Dedifferentiated amniotic fluid mesenchymal stem cell (primary cell): ENCODE measurements around the gene LDLRAD2.
"Not testable (repeated sequence)": the region's sequence is repeated elsewhere in the genome, so short reads cannot be mapped to it uniquely, and the experiment has no call there.

Experiments
- DNase-seq: peaks from one replicate; pipeline ENCODE4 v3.0.0-alpha.2; 2016; ENCODE audit errors: extremely low spot score

LDLRAD2 gene

DNA sequence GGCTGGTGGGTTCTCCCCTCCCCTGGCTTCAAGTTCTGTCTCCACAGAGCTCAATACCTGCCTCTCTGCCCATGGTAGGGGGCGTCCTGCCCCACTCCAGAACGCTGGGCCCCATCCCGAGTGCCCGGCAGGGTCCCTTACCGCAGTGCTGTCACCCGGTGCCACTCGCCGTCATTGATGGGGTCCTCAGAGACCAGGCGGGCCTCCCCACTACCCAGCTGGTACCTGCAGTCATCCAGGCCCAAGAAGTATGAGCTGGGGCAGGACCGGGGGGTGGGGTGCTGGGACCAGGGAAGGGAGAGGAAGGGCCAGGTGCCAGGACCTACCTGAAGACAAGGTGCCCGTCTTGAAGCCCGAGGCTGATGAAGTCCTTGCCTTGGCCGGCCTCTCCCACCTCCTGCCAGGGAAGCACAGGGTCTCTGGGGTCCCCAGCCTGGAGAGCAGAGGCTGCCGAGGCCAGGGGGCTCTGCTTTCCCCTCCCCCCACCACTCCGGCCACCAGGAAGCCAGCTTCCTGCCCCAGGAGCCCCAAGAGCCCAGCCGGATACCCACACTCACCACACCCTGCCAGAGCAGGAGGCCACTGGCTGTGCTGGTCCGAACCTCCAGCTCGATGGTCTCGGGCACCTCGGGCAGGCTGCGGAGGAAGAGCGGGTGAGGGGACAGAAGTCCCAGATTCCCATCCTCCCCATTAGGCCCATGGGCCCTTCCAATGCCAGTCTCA, 12.1 kb downstream of the LDLRAD2 start:
- DNase-seq: no peak

DNA sequence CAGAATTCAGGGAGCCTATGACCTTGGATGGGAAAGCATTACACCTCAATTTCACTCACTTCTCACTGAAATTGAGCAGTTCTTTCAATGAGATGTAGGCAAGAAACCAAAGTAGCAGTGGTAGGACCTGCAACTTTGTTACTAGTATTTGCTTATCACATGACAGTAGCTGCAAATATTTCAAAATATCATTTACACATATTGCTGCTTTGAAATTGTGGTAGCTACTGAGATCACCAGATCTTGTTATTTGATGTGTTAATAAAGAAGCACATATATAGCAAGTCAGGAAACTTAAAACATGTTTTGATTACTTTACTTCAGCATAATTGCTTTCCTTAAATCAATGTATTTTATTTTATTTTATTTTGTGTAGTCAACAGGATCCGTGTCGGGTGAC, 12.9 kb downstream of the LDLRAD2 start:
- DNase-seq: no peak

DNA sequence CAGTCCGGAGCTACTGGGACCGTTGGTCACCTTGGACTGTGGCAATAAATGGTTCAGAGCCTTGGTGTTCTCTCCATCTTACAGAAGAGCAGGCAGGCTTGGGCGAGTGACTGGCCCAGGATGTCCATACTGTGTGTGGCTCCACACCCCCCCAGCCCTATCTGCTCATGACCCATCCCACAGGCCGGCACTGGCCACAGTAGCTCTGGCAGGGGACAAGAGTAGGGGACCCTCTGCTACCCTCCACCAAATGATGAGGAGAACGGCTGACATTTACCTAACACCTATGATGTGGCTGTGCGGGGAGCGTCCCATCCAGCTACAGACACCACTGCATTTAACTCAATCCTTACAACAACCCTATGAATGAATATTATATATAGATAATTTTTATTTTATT, 13.3 kb downstream of the LDLRAD2 start:
- DNase-seq: no peak

DNA sequence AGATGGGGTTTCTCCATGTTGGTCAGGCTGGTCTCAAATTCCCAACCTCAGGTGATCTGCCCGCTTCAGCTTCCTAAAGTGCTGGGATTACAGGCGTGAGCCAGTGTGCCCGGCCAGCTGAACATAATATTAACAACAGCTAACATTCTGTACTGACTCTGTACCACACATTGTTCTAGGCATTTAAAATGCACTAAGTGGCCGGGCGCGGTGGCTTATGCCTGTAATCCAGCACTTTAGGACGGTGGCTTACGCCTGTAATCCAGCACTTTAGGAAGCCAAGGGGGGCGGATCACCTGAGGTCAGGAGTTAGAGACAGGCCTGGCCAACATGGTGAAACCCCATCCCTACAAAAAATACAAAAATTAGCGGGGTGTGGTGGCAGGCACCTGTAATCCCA, 14.6 kb downstream of the LDLRAD2 start:
- not testable (repeated sequence) for DNase-seq

DNA sequence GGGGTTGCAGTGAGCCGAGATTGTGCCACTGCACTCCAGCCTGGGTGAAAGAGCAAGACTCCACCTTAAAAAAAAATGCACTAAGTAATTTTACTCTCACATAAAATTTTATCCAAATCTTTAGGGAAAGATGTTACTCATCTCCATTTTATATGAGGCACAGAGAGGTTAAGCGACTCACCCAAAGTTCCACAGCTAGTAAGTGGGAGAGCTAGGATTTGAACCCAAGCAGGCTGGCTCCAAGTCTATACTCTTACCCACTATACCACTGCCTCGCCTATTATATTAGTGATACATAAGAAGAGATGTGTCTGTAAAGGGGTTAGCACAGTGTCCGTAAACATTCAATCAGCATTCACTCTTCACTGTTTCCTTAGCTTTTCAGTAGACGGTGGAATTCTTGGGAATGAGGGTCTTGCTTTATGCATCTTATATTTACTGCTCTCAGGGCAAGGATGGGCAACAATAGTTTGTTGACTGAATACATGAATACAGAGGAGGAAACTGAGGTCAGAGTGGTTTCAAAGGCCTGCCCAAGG, 15.1 kb downstream of the LDLRAD2 start:
- no peak for DNase-seq

DNA sequence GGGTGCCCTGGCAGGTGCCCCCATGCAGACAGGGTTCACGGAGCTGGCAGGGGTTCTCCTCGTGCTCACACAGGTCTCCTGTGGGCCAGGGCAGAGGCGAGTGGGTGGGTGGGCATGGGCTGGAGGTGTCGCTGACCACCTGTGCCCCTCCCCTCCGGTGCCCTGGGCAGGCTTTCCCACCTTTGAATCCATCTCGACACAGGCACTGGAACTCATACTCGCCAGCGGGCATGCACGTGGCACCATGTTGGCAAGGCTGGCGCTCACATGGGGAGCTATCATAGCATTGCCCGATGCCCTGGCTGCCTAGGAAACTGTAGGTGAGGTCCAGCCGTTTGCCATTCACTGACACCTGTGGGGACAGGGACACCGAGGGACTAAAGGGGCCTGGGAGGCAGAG, 16.0 kb downstream of the LDLRAD2 start:
- DNase-seq: no peak

DNA sequence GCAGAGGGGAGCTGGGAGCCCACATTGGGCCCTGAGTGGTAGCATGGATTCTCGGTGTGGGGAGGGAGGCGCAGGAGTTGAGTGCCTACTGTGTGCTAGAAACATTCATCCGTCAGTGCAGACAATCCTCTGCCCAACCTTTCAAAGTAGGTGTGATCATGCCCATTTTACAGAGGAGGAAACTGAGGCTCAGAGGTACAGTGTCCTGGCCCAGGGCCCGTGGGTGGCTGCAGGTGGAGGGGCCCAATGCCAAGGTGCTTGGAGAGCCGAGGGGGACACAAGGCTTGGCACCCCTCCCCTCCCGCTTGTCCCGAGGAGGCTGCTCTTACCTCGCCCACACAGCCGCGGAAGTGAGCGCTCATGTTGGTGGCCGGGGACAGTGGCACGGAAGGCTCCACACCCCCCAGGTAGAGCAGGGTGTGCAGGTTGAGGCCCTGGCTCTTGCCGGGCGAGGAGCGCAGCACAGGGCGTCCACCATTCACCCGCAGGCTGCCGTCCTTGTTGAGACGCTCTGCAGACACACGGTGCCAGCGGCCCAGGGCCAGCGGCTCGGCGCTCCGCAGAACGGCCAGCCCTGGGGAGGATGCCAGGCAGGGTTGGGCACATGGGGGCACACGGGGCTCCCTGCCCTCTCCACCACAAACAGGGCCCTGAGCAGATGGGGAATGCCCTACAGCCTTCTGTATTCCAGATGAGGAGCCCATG, 16.6 kb downstream of the LDLRAD2 start:
- DNase-seq: no peak

DNA sequence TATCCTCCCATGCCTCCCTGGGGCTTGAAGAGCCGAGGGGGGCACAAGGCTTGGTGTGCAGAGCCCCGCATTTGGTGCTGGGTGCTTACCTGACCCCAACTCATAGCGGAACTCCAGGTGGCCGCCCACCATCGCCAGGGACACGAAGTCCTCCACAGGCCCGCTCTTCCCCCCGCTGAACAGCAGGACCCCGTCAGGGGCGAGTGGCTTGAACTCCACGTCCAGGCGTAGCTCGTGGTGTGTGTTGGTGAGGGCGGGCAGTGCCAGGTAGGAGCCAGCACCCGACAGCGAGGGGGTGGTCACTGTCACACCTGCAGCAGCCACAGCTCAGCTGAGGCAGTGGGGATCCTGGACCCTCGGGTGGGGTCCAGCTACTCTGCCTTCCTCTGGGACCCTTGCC, 17.2 kb downstream of the LDLRAD2 start:
- DNase-seq: no peak

DNA sequence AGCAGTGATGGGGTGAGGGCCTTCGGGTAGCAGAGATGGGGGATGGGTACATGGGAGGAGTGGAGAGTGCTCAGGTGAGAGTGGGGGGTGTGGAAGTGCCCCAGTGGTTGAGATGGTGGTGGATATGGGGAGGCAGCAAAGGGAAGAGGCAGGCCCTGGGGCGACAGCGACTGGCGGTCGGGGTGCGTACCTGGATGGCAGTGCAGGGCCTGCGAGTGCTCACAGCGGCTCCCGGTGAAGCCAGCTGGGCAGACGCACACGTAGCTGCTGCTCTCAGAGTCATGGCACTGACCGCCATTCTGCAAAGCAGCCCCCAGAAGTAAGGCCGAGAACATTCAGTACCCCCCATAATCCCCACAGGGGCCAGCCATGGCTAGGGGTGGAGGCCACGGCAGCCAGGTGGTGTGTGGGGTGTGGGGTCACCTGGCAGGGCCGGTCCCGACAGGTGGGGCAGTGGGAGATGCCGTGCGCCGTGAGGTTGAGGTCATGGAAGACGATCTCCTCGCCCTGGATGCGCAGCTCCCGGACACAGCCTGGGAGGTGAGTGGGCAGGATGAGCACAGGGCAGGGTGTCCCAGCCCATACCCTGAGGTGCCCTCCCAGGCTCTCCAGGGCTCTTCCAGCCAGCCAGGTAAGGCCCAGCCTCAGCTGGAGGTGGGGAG, 18.9 kb downstream of the LDLRAD2 start:
- DNase-seq: no peak

DNA sequence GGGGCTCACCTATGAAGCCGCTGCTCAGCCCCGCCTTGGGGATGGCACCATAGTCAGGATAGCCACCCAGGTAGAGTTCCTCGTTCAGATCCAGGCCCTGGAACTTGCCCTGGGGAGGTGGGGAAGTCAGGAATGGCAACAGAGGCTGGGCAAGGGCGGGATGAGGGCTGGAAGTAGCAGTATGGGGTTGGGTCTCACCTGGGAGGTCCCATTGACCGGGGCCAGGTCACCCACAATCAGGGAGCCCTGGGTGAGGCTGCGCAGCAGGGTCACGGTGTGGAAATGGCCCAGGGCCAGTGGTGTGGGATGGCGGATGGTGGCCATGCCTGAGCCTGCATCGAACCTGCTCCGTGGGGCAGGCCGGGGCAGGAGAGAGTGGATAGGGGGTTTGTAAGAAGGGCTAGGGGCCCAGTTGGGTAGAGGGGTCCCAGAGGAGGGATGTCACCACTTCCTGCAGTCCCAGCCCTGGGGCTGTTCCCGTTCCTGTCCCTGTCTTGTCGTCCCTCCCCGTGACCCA, 19.4 kb downstream of the LDLRAD2 start:
- DNase-seq: no peak

DNA sequence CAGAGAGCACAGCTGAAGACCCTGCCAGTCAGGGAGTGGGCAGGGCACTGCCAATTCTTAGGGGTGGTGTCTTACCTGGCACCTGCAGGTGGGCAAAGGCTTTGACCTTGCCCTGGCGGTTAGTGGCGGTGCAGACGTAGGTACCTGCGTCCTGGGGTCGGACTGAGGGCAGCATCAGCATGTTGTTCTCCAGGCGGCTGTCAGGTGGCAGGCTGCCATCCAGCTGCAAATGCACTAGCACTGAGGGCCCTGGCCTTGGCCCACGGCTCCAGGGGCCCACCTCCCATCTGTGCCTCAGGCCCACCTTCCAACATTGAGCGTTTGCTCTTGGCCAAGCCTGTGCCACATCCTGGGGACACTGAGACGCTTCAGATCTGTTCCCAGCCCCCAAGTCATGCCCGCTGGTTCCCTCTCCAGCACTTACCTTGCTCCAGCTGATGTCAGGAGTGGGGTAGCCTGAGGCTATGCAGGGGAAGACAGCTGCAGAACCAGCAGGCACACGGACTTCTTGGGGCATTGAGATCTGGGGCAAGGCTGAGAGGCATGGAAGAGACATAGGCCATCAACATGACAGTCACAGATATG, 21.4 kb downstream of the LDLRAD2 start:
- DNase-seq: no peak

DNA sequence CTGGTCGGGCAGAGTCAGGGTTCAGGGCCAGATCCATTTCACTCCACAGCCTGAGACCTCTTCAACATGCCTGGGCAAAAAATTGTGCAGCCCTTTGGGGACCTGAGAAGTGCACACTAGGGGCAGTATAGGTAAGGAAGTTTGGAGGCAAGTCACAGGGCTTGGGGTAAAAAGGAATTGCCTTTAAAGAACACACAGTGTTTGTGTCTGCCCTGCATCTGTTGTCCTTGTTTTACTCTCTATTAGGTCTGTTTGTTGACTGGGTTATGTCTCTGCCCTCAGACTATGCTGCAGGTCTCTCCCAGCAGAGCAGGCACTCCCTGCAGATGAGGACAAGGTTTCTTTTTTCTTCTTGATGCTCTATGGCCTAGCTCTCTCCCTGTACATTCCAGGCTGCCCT, 22.0 kb downstream of the LDLRAD2 start:
- DNase-seq: no peak

DNA sequence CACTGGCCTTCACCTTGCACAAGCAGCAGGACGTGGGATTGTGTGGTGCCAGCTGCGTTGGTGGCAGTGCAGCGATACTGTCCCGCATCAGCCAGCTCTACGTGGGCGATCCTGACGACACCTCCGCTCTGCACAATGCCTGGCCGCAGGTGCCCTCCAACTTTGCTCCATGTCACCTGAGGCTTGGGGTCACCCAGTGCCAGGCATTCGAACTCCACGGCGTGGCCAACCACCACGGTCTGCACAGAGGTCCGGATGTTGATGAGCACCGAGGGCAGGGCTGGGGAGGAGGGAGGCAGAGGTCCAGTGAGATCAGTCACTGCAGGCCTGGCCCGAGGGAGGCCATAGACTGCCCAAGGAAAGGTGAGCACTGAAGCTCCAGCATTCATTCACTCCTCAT, 22.6 kb downstream of the LDLRAD2 start:
- DNase-seq: no peak

DNA sequence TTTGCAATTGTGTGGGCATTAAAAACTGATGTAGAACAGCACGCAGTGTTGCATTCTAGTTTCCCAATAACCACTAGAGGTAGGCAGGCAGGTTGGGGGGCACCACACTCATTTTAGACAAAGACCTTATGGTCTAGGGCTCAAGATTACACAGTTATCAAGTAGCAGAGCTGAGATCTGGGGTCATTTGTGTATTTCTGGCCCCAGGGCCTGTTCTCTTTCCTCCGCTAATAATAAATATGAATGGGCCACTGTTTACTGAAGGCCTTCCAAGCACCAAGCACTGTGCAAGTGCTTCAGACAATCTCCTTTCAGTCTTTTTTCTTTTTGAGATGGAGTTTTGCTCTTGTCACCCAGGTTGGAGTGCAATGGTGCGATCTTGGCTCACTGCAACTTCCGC, 23.9 kb downstream of the LDLRAD2 start:
- DNase-seq: no peak

DNA sequence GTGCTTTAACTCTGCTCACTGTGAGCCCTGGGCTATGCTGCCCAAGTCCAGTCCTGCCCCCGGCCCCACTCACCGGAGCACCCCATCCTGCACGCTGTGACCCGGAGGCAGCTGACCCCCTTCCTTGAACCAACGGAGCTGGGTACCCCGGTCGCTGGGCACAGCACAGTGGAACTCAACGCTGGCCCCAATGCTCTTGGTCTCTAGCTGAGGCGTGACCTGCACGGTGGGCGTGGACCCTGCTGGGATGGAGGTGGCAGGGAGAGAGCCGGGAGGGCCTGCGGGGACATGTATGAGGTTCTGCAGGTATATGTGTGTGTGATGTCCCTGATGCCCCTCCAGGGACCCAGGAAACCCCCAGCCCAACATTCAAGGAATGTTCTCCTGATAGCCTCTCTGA, 24.7 kb downstream of the LDLRAD2 start:
- no peak for DNase-seq

DNA sequence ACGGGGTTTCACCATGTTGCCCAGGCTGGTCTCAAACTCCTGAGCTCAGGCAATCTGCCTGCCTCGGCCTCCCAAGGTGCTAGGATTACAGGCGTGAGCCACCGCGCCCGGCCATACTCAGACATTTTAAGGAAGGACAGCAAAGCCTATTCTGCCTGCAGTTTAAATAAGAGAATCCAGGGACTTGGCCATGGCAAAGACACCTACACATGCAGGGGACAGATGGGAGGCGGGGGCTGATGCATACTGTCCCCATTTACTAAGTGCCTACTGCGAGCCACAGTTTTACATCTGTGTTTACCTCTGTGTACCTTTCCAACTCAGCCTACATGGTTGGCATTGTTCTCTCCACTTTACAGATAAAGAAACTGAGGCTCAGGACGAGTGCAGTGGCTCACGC, 25.4 kb downstream of the LDLRAD2 start:
- no peak for DNase-seq

DNA sequence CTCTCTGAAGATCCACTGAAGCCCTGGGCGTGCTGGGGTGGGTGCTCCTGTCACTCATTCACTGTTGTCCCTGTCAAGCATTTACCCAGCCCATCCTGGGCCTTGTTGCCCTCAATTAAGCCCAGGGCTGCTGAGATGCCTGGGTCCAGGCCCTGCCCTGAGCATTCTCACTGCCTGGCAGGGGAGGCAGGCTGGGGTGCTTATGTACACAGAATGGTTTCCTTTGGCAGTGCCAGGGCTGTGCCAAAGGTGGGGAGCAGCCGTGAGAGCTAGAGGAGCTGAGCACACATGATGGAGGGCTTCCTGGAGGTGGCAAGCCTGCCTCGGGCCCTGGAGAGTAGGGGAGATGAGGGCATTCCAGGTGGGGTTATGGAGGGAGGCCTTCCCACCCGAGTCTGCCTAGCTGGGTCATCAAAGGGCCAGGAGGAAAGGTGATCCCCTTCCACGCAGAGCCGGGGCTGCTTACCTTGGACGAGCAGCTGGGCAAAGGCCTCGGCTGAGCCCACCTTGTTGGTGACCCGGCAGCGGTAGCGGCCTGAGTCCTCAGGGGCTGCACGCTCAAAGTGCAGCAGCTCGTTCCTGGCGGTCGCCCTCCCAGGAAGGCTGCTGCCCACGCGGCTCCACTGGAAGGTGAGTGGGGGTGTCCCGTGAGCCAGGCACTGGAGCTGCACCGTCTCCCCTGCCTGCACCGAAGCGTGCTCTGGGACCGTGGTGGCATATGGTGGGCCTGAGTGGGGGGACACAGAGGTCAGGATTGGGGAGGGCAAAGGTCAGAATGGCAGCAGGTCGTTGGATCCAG, 26.5 kb downstream of the LDLRAD2 start:
- DNase-seq: no peak

DNA sequence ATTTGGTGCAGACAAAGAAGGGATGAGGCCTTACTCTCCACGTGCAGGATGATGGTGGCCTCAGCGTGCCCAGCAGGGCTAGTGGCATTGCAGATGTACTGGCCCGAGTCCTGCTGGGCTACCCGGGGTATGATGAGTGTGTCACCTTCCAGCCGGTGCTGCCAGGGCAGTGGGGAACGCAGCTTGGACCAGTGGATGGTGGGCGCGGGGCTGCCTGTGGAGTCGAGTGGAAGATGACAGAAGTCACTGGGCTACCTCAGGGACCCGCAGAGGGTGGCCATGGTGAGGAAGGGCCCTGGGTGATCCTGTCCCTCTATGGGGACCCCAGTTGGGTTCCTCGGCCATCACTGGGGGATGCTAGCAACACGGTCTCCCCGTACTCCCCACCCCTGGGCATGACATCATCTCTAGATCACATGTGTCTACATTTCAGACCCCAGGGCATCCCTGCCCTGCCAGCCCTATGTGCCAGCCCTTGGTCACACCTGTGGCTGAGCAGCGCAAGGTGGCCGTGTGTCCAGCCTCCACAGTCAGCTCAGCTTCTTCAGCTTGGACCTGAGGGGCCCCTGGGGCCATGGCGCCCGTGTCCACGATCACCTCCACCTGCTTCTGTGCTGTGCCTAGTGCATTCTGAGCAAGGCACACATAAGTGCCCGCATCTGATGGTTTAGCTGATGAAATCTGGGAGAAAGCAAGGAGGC, 27.4 kb downstream of the LDLRAD2 start:
- no peak for DNase-seq

DNA sequence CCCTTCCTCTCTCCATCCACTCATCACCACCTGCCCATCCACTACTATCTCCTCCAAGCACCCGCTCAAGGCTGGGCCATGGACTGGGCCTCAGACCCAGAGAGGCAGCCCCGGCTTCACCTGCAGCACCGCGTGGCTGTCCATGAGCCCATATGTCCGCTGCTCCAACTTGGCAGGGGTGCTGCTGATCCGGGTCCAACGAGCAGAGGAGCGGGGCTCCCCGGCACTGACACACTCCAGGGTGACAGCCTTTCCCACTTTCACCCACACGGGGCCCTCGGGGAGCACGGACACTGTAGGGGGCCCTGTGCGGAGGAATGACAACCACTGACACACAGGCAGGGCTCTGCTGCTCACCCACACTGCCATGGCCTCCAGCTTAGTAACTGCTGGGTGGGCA, 28.9 kb downstream of the LDLRAD2 start:
- no peak for DNase-seq

DNA sequence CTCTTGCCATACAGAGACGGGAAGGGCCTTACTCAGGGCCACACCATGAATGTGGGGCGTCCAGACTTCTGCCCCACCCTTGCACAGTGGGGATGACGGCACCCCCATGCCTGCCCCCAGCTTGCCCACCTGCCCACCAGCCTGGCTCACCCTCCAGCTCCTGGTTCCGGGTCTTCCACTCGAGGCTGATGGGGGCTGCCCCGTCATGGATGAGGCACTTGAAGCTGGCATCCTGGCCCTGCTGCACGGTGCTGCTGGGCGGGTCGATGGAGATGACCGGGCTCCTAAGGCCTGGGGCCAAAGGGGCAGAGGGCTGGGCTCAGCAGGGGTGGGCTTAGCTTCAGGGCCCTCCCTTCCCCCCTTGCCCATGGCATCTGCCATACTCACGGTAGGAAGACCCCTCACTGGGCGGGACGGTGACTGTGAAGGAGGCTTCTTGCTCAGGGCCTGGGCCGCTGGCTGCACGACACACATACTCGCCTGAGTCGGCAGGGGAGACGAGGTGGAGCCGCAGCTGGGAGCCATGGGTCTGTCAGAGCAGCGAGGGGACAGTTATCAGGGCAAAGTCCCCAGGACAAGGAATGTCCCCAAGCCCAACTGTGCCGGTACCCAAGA, 29.9 kb downstream of the LDLRAD2 start:
- no peak for DNase-seq
